ENCODE measurements around the gene FAM187B.

The FAM187B gene

DNA sequence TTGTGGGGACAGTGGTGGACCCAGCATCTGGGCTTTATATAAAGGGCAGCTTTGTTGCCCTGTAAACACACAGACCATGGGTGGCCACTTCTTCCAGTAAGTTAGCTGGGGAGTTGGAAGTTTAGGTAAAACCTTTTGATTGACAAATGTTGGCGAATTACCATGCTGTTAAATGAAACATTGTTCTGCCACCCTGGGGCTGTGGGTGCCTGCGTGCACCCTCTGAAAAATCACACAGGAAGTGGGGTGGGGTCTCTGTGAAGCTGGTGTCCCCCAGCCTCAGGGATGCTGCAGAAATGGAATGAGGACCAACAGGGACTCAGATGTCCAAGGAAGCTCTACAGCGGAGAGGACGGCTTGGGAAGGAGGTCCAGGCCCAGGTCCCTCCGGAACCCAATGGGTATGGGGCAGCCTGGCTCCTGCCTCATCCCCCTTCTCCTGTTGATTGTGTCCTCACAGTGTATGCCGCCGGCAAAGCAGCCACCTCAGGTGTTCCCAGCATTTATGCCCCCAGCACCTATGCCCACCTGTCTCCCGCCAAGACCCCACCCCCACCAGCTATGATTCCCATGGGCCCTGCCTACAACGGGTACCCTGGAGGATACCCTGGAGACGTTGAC, 37.5 kb upstream of the FAM187B start:
- peak overlapping the region; percentile 97 for H3K27ac ChIP-seq
- no peak for TF ChIP-seq ZFX (IDR thresholded peaks at IDR 0.05)
- TF ChIP-seq, protein P1, sequence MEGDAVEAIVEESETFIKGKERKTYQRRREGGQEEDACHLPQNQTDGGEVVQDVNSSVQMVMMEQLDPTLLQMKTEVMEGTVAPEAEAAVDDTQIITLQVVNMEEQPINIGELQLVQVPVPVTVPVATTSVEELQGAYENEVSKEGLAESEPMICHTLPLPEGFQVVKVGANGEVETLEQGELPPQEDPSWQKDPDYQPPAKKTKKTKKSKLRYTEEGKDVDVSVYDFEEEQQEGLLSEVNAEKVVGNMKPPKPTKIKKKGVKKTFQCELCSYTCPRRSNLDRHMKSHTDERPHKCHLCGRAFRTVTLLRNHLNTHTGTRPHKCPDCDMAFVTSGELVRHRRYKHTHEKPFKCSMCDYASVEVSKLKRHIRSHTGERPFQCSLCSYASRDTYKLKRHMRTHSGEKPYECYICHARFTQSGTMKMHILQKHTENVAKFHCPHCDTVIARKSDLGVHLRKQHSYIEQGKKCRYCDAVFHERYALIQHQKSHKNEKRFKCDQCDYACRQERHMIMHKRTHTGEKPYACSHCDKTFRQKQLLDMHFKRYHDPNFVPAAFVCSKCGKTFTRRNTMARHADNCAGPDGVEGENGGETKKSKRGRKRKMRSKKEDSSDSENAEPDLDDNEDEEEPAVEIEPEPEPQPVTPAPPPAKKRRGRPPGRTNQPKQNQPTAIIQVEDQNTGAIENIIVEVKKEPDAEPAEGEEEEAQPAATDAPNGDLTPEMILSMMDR (conservative IDR thresholded peaks at IDR 0.05), result no peak

DNA sequence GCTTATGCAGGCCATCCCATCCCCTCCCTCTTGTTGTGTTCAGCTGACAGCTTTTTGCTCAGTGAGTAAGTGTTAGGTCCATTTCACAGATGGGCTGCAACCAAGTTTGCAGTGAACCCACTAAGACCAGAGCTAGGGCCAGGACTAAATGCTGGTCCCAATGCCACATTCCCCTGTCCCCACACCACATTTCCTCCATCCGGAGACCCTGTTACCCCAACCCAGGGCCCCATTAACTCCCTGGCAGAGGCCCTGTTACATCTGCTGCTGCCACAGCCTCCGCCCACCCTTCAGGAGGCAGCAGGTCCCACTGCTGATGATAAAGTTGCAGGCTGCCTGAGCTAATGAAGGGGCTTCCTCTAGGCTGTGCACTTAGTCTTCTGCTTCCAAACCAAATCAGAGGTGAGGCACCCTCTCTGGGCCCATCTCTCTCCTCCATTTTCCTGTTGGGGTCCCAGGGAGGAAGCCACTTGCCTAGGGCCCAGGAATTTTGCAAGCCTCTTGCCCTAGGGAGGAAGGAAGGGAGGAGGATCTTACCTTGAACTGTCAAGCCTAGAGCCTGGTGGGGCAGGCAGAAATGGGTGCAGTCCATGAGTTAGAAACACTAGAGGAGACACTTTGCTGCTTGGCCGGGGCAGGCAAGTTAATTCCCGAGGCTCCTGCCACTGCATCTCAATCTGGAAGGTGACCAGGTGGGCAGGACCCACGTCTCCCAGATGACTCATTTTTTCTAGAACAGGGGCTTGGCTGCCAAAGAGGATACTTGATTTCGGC, 36.8 kb upstream of the FAM187B start:
- H3K27ac ChIP-seq, result peak overlapping the region; percentile 0; the same call in 1 of the 2 replicates
- no peak for TF ChIP-seq ZFX (IDR thresholded peaks at IDR 0.05)
- TF ChIP-seq, protein P1 (conservative IDR thresholded peaks at IDR 0.05), result no peak

DNA sequence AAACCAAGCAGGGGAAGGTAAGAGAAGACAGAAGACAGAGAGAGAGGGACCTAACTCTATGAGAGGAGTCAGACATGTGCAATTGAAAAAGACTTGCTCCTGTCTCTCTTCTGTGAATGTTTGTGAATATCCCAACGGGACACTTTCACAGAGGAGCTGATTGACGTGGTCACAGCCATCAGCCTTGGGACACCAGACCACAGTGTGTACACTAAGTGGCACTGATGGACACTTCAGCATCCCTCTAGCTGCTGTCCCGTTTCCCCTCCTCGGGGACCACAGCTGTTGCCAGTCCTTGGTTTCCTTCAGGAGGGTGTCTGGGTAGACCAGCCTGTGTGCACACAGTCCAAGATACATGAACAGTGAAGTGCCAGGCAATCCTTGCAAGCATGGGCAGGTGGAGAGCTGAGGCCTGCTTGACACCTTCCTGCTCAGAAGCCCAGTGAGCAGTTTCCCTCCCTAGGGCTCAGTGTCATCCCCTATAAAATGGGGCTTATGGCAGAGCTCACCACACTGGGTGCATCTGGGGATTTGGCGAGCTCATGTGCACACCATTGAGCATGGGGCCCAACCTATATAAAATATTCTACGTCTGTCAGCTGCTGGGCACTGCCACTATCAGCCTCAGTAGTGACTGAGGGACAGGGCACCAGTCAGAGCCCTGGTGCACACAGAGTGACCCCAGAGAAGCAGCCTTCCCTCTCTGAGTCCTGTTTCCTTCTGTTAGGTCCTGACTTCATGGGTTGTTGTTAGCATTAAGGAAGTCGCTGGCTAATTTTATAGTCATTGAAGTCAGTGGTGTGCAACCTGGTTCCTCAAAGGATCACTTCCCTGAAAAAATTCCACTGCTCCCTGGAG, 36.0 kb upstream of the FAM187B start:
- no peak overlapping the region for H3K27ac ChIP-seq

DNA sequence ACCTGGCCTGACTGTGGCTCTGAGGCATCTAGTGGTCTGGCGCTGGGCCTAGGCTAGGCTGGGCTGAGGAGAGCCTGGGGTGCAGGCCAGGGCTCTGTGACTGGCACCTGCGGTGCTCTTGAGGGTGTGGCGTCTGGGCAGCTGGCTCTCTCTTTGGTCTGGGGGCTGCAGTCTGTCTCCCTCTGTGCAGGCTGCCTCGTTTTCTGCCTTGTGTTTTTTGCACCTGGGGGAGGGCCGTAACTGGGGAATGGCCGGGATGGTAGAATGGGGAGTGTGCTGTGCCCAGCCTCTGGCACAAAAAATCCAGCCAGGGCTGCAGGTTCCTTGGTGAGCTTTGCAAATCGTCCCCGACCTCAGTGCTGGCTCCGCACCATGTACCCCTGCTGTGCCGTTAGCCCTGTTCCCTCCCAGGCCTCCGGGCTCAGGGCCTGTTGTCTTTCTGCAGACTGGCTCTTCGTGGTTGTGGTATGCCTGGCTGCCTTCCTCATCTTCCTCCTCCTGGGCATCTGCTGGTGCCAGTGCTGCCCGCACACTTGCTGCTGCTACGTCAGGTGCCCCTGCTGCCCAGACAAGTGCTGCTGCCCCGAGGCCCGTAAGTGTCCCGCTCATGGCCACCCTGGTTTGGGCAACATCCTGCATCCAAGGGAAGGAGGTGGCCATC, 33.7 kb upstream of the FAM187B start:
- no peak overlapping the region for H3K27ac ChIP-seq
- TF ChIP-seq ZFX (IDR thresholded peaks at IDR 0.05), result no peak
- TF ChIP-seq, protein P1 (conservative IDR thresholded peaks at IDR 0.05), result no peak

More for the DNA sequence above, 36.0 kb upstream of the FAM187B start:
- no peak for TF ChIP-seq ZFX (IDR thresholded peaks at IDR 0.05)
- TF ChIP-seq, protein P1 (conservative IDR thresholded peaks at IDR 0.05), result no peak

DNA sequence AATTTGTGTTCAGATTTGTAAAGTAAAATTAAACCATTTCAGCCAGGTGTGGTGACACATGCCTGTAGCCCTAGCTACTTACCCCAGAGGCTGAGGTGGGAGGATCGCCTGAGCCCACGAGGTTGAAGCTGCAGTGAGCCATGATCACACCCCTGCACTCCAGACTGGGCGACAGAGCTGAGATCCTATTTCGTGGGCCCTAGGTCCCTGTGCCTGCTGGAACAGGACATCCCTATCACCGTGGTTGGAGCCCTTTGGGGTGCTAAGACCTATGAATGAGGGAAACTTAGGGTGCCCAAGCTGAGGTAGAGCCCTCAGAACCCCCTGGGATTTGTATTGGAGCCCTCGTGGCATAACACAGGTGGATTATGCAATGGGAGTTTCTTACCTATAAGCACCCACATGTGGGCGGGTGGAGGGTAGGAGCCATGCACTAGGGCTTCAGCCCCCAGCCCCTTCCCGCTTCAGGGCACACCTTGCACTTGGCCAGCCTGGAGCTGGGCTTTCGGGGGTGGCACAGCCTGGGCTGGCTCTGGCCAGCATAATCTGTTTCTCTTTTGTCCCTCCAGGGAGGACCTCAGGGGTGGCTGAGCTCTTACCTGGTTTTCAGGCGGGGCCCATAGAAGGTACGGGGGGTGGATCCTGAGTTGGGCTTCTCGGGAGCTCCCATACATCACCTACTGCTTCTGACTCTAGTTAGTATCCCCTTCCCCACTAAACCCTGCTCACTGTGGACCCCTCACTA, 33.0 kb upstream of the FAM187B start:
- H3K27ac ChIP-seq, result no peak overlapping the region
- TF ChIP-seq, protein P1 (conservative IDR thresholded peaks at IDR 0.05), result no peak
- TF ChIP-seq ZFX (IDR thresholded peaks at IDR 0.05), result no peak

DNA sequence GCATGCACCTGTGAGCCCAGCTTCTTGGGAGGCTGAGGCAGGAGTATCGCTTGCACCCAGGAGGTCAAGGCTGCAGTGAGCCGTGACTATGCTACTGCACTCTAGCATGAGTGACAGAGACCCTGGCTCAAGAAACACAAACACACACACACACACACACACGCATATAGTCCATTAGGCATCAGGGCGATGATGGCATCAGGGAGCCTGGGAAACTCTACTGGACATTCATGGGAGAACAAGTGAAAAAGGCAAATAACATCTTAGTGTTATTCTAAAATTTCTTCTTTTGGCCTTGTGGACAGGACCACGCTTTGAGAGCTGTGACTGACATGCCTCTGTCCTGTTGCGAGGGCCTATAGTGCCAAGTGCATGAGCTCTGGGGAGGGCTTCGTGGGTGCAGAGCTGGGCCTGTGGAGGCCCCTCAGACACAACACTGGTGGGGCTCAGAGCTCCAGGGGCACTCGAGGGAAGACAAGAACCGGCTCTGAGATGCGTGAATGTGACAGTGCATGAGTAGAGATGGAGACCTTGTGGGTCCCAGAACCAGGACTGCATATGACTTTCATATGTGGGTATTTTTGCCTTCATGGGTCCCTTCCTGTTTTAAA, 32.3 kb upstream of the FAM187B start:
- TF ChIP-seq, protein P1 (conservative IDR thresholded peaks at IDR 0.05), result no peak
- TF ChIP-seq ZFX (IDR thresholded peaks at IDR 0.05), result no peak
- H3K27ac ChIP-seq, result no peak overlapping the region
